Neural progenitor cell (in vitro differentiated cells): Measurements from ENCODE around the gene MKNK1. TPM values are rescaled to one million over a fixed set of nuclear protein-coding genes. Genes with fewer than 3 reads are reported as not detected.

ENCODE experiments used
- DNase-seq: peaks from one replicate; pipeline ENCODE4 v3.0.0-alpha.2; 2016; ENCODE audit warnings: low spot score
- H2AFZ ChIP-seq: fragments of 200-600 bp; sonication (generic); replicated peaks from 2 replicates; pipeline ENCODE4 v1.6.1; 2016; ENCODE audit warnings: antibody characterized with exemption
- H3F3A ChIP-seq: fragments of 200-600 bp; sonication (generic); 2 replicates; pipeline ENCODE4 v1.6.1; 2016; ENCODE audit warnings: antibody characterized with exemption, low read depth
- H3K27ac ChIP-seq: fragments of 200-600 bp; sonication (generic); 2 replicates; pipeline ENCODE4 v1.5.1; 2016; ENCODE audit warnings: mild to moderate bottlenecking
- H3K27me3 ChIP-seq: fragments of 200-600 bp; sonication (generic); 2 replicates; pipeline ENCODE4 v1.6.1; 2016; ENCODE audit warnings: mild to moderate bottlenecking, moderate library complexity
- H3K36me3 ChIP-seq: fragments of 200-600 bp; sonication (generic); 2 replicates; pipeline ENCODE4 v1.5.1; 2016
- H3K4me1 ChIP-seq: fragments of 200-600 bp; sonication (generic); 2 replicates; pipeline ENCODE4 v1.6.1; 2016; ENCODE audit warnings: mixed run types
- H3K4me2 ChIP-seq: fragments of 200-600 bp; sonication (generic); 2 replicates; pipeline ENCODE4 v1.6.1; 2016
- H3K4me3 ChIP-seq: fragments of 200-600 bp; sonication (generic); 2 replicates; pipeline ENCODE4 v1.5.1; 2016
- H3K79me2 ChIP-seq: fragments of 200-600 bp; sonication (generic); 2 replicates; pipeline ENCODE4 v1.6.1; 2016; ENCODE audit warnings: low read depth
- H3K9ac ChIP-seq: fragments of 200-600 bp; sonication (generic); 2 replicates; pipeline ENCODE4 v1.6.1; 2016
- H3K9me3 ChIP-seq: fragments of 200-600 bp; sonication (generic); 2 replicates; pipeline ENCODE4 v1.5.1; 2016; ENCODE audit warnings: low read depth
- H4K20me1 ChIP-seq: fragments of 200-600 bp; sonication (generic); 2 replicates; pipeline ENCODE4 v1.6.1; 2016; ENCODE audit warnings: low read depth
- H3K27ac Mint-ChIP-seq: 3 replicates; pipeline ENCODE4 v1.8.0; 2021; ENCODE audit warnings: mixed read lengths
- H3K27me3 Mint-ChIP-seq: 2 replicates; pipeline ENCODE4 v1.8.0; 2022; ENCODE audit warnings: low read depth, mild to moderate bottlenecking, inconsistent platforms, moderate library complexity, mixed read lengths; ENCODE audit not compliant: insufficient read depth
- H3K36me3 Mint-ChIP-seq: 3 replicates; pipeline ENCODE4 v1.8.0; 2021; ENCODE audit warnings: mixed read lengths
- H3K4me1 Mint-ChIP-seq: 3 replicates; pipeline ENCODE4 v1.8.0; 2021; ENCODE audit warnings: mixed read lengths
- H3K4me3 Mint-ChIP-seq: 3 replicates; pipeline ENCODE4 v1.8.0; 2021; ENCODE audit warnings: mild to moderate bottlenecking, moderate library complexity, mixed read lengths
- H3K9me3 Mint-ChIP-seq: 3 replicates; pipeline ENCODE4 v1.8.0; 2020; ENCODE audit warnings: mixed read lengths
- EZH2 ChIP-seq: fragments of 200-600 bp; sonication (generic); IDR thresholded peaks from 2 replicates; pipeline ENCODE4 v1.6.1; 2017; ENCODE audit warnings: antibody characterized with exemption, mild to moderate bottlenecking, moderate library complexity
- EZH2phosphoT487 ChIP-seq: fragments of 200-600 bp; sonication (generic); IDR thresholded peaks from 2 replicates; pipeline ENCODE4 v1.6.1; 2017; ENCODE audit warnings: antibody characterized with exemption
- total RNA-seq: library from RNA; depleted of rRNA; stranded (reverse); fragments of >200 nt; gene quantifications from 2 replicates; pipeline ENCODE4 v1.2.3, GENCODE V29; 2015; ENCODE audit warnings: low replicate concordance
- TF ChIP-seq, protein P1 (sequence below): fragments of 200-600 bp; sonication (generic); IDR thresholded peaks from 2 replicates; pipeline ENCODE4 v1.5.1; 2017; ENCODE audit warnings: antibody characterized with exemption, mild to moderate bottlenecking

MKNK1 gene
- total RNA-seq, 1 donor from 2014 or later: 10.5 TPM

DNA sequence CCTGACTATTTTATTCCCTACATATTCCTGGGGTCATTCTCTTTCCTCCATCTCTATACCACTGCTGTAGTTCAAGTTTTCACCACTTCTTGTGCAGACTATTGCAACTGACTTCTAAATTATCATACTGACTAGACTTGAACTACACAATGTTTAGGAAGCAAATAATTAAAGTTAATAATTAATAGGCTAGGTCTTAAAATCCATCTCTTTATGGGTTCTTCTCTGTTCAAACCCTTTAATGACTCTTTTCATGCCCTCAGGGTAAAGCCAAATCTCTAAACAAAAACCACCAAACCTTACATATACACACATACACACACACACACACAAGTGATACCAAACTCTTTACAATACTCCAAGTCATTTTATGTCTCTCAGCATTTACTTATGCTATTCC, 34.9 kb upstream of the MKNK1 start:
- no peak overlapping the region for H3K27ac ChIP-seq
- TF ChIP-seq EZH2: no peak
- TF ChIP-seq EZH2phosphoT487: no peak
- no peak for DNase-seq
- no peak overlapping the region for H3K9ac ChIP-seq
- H3K36me3 ChIP-seq: no peaks in the 10 kb centered on the region
- no peaks in the 10 kb centered on the region for H4K20me1 ChIP-seq
- H2AFZ ChIP-seq: no peak overlapping the region
- Mint-ChIP-seq H3K36me3 (peaks cover 21% of the 10 kb centered on the region), H3K4me1 (no peaks in the 10 kb centered on the region), H3K27ac (no peak overlapping the region), H3K4me3 (no peak overlapping the region), H3K9me3 (no peaks in the 10 kb centered on the region), H3K27me3 (no peaks in the 10 kb centered on the region)
- H3K4me3 ChIP-seq: no peak overlapping the region
- no peak overlapping the region for H3K4me2 ChIP-seq
- no peaks in the 10 kb centered on the region for H3F3A ChIP-seq
- no peaks in the 10 kb centered on the region for H3K79me2 ChIP-seq
- no peaks in the 10 kb centered on the region for H3K27me3 ChIP-seq
- no peaks in the 10 kb centered on the region for H3K9me3 ChIP-seq
- H3K4me1 ChIP-seq: no peaks in the 10 kb centered on the region

DNA sequence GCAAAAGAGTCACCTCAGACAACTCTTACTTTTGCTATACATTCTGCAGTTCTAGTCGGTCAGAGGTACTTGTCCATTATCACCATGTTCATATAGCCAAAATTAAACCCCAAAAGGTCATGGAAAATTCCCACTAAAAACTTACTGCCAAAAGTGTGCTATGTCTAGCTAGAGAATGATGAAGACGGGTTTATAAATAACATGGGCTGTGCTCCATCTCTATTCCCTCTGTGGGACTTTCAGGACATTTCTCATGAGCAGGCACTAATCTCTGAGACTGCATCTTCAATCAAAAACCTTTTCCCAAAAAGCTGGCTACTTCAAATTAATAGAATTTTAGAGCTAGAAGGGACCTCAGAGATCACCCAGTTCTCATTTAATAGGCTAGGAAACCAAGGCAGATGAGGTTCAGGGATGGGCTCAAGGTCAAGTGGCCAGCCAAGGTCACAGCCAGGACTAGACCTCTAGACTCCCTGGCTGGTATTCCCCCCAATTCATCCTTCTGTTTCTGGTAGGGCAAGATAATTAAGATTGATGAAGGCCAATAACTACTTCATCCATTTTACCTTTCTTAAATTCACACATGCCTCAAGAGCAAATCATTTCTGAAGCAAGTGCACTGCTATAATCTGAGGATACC, 33.5 kb upstream of the MKNK1 start:
- no peak for TF ChIP-seq EZH2
- TF ChIP-seq EZH2phosphoT487: no peak
- TF ChIP-seq, protein P1, sequence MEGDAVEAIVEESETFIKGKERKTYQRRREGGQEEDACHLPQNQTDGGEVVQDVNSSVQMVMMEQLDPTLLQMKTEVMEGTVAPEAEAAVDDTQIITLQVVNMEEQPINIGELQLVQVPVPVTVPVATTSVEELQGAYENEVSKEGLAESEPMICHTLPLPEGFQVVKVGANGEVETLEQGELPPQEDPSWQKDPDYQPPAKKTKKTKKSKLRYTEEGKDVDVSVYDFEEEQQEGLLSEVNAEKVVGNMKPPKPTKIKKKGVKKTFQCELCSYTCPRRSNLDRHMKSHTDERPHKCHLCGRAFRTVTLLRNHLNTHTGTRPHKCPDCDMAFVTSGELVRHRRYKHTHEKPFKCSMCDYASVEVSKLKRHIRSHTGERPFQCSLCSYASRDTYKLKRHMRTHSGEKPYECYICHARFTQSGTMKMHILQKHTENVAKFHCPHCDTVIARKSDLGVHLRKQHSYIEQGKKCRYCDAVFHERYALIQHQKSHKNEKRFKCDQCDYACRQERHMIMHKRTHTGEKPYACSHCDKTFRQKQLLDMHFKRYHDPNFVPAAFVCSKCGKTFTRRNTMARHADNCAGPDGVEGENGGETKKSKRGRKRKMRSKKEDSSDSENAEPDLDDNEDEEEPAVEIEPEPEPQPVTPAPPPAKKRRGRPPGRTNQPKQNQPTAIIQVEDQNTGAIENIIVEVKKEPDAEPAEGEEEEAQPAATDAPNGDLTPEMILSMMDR: no peak
- no peak overlapping the region for H3K27ac ChIP-seq
- H3K79me2 ChIP-seq: no peaks in the 10 kb centered on the region
- no peaks in the 10 kb centered on the region for H3F3A ChIP-seq
- no peaks in the 10 kb centered on the region for H3K9me3 ChIP-seq
- H3K4me2 ChIP-seq: no peak overlapping the region
- Mint-ChIP-seq H3K36me3 (peaks cover 19% of the 10 kb centered on the region), H3K4me3 (no peak overlapping the region), H3K27ac (no peak overlapping the region), H3K27me3 (no peaks in the 10 kb centered on the region), H3K9me3 (no peaks in the 10 kb centered on the region), H3K4me1 (no peaks in the 10 kb centered on the region)
- no peak for DNase-seq
- H3K4me1 ChIP-seq: no peaks in the 10 kb centered on the region
- no peak overlapping the region for H2AFZ ChIP-seq
- H3K27me3 ChIP-seq: no peaks in the 10 kb centered on the region
- H3K36me3 ChIP-seq: peaks cover 5% of the 10 kb centered on the region
- no peak overlapping the region for H3K9ac ChIP-seq
- no peak overlapping the region for H3K4me3 ChIP-seq
- no peaks in the 10 kb centered on the region for H4K20me1 ChIP-seq

DNA sequence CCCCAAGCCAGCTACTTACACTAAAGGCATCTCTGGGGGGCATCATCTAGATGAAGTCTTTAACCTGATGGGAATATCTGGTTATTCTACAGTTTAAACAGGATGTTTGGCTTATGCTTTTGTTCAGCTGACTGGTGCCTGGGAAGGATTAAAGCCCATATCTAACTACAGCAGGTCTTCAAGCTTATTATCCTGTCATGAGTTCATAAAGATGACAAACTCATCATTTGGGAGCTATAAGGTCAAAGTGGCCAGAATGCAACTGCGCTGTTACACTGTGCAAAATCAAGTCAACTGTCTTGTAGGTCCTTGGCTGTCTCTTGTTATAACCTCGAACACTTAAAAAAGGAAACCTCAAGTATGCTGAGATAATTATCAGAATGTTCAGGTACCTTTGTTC, 31.1 kb upstream of the MKNK1 start:
- no peak overlapping the region for H3K4me2 ChIP-seq
- no peaks in the 10 kb centered on the region for H3K9me3 ChIP-seq
- no peak overlapping the region for H3K4me3 Mint-ChIP-seq
- TF ChIP-seq, protein P1: no peak
- TF ChIP-seq EZH2: no peak
- TF ChIP-seq EZH2phosphoT487: no peak
- peaks cover 9% of the 10 kb centered on the region for H3K36me3 Mint-ChIP-seq
- H3K36me3 ChIP-seq: peaks cover 5% of the 10 kb centered on the region
- H3K4me3 ChIP-seq: no peak overlapping the region
- H3F3A ChIP-seq: no peaks in the 10 kb centered on the region
- no peak overlapping the region for H2AFZ ChIP-seq
- H3K27me3 ChIP-seq: no peaks in the 10 kb centered on the region
- no peak for DNase-seq
- no peaks in the 10 kb centered on the region for H3K79me2 ChIP-seq
- no peak overlapping the region for H3K27ac Mint-ChIP-seq
- H3K4me1 ChIP-seq: no peaks in the 10 kb centered on the region
- no peaks in the 10 kb centered on the region for H3K27me3 Mint-ChIP-seq
- no peak overlapping the region for H3K27ac ChIP-seq
- no peaks in the 10 kb centered on the region for H3K9me3 Mint-ChIP-seq
- no peaks in the 10 kb centered on the region for H3K4me1 Mint-ChIP-seq
- H3K9ac ChIP-seq: no peak overlapping the region
- no peaks in the 10 kb centered on the region for H4K20me1 ChIP-seq

DNA sequence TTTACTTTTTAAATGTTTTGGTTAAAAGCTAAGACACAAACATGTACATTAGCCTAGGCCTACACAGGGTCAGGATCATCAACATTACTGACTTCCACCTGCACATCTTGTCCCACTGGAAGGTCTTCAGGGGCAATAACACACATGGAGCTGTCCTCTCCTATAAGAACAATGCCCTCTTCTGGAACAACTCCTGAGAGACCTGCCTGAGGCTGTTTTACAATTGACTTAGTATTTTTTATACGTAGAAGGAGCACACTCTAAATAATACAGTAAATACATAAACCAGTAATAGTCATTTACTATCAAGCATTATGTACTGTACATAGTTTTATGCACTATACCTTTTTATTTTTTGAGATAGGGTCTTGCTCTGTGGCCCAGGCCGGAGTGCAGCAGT, 26.7 kb upstream of the MKNK1 start:
- Histone ChIP-seq H3K9ac (no peak overlapping the region), H3F3A (no peaks in the 10 kb centered on the region), H3K4me2 (no peak overlapping the region), H3K27me3 (no peaks in the 10 kb centered on the region), H3K79me2 (no peaks in the 10 kb centered on the region), H2AFZ (no peak overlapping the region), H3K36me3 (peaks cover 5% of the 10 kb centered on the region), H3K4me1 (no peaks in the 10 kb centered on the region), H4K20me1 (no peaks in the 10 kb centered on the region), H3K4me3 (no peak overlapping the region), H3K27ac (no peak overlapping the region), H3K9me3 (no peaks in the 10 kb centered on the region)
- Mint-ChIP-seq H3K4me1 (no peaks in the 10 kb centered on the region), H3K4me3 (no peak overlapping the region), H3K9me3 (no peaks in the 10 kb centered on the region), H3K27me3 (peaks cover 4% of the 10 kb centered on the region), H3K36me3 (peaks cover 6% of the 10 kb centered on the region), H3K27ac (no peak overlapping the region)
- no peak for DNase-seq
- TF ChIP-seq EZH2 (no peak), EZH2phosphoT487 (no peak)
- TF ChIP-seq, protein P1: no peak
